SU-DHL-6 (cell line): ENCODE measurements around the gene HS3ST3A1.

Experiments
- EZH2phosphoT487 ChIP-seq: fragments of 200-600 bp; sonication (generic), shearing (Covaris generic); conservative IDR thresholded peaks from 2 replicates; pipeline ENCODE4 v1.6.1; 2018; ENCODE audit warnings: mild to moderate bottlenecking, antibody characterized with exemption, low read length, moderate library complexity, mixed read lengths
- TF ChIP-seq, protein P1 (sequence below): fragments of 200-600 bp; sonication (generic); IDR thresholded peaks from one replicate; pipeline ENCODE4 v1.5.1; 2017; ENCODE audit warnings: antibody characterized with exemption, mild to moderate bottlenecking, low read length, moderate library complexity; ENCODE audit not compliant: insufficient read depth, poor library complexity, severe bottlenecking

DNA sequence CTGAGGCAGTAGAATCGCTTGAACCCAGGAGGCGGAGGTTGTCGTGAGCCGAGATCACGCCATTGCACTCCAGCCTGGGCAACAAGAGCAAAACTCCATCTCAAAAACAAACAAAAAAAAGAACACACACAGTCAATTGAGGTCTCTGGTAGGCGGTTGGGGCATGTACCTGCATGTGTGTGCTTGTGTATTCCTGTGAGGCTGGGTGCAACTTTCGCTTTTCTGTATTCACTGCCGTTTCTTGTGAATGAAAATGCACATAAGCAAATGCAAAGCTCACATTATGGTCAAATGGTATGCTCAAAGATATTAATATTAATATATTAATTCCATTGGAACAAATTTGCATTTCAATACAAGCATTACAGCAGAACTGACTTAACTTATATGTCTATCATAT is 20.9 kb downstream of the HS3ST3A1 start:
- TF ChIP-seq, protein P1, sequence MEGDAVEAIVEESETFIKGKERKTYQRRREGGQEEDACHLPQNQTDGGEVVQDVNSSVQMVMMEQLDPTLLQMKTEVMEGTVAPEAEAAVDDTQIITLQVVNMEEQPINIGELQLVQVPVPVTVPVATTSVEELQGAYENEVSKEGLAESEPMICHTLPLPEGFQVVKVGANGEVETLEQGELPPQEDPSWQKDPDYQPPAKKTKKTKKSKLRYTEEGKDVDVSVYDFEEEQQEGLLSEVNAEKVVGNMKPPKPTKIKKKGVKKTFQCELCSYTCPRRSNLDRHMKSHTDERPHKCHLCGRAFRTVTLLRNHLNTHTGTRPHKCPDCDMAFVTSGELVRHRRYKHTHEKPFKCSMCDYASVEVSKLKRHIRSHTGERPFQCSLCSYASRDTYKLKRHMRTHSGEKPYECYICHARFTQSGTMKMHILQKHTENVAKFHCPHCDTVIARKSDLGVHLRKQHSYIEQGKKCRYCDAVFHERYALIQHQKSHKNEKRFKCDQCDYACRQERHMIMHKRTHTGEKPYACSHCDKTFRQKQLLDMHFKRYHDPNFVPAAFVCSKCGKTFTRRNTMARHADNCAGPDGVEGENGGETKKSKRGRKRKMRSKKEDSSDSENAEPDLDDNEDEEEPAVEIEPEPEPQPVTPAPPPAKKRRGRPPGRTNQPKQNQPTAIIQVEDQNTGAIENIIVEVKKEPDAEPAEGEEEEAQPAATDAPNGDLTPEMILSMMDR: no peak
- TF ChIP-seq EZH2phosphoT487: no peak
